Activated T-helper 1 cell treated with Interleukin-2 at 50 U/mL for 16 hours (primary cell): ENCODE results near the gene CD40.

Experiments used
- DNase-seq: peaks from one replicate; pipeline ENCODE4 v3.0.0-alpha.2; 2020; ENCODE audit warnings: low read depth

Gene CD40

DNA sequence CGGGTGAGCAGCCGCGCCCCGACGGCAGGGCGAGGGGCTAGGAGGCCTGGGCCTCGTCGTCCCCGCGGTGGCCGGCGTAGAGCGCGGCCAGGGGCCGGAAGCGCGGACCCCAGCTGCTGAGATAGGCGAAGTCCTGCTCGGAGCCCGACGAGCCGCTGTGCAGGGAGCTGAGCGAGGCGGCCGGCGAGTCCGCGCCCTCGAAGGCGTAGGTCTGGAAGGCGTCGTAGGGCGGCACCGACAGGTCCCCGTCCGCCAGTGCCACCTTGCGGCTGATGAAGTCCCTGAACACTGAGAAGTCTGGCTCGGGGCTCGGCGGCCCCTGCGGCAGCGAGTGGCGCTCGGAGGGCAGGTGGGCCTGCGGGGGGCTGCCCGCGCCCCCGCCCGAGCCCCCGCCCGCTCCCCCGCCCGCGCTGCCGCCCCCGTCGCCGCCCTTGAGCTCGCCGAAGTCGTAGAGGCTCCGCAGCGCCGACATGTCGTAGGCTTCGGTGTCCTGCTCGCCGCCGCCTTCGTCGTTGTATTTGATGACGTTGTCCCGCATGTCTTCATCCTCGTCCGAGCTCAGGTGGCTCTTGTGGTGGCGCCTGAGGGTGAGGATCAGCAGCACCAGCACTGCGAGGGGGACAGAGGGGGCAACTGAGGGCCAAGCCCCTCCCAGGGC lies 56.5 kb downstream of the CD40 start:
- peak; percentile 50 for DNase-seq

DNA sequence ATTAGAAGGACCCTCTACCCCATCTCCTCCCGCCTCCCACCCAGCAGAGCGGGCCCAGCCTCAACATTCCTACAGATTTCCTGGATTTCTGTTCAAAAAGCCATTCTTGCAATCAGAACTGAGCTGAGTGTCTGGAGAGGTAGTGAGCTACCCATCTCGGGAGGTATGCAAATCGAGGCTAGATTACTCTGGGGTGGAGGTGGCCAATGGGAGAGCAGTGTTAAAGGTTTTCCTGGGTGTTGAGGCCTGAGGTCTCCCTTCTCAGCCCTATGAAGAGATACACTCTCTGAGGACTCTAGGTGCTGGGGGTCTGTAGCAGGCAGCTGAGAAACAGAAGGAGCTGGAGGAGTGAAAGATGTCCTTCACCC lies 57.0 kb downstream of the CD40 start:
- no peak for DNase-seq

DNA sequence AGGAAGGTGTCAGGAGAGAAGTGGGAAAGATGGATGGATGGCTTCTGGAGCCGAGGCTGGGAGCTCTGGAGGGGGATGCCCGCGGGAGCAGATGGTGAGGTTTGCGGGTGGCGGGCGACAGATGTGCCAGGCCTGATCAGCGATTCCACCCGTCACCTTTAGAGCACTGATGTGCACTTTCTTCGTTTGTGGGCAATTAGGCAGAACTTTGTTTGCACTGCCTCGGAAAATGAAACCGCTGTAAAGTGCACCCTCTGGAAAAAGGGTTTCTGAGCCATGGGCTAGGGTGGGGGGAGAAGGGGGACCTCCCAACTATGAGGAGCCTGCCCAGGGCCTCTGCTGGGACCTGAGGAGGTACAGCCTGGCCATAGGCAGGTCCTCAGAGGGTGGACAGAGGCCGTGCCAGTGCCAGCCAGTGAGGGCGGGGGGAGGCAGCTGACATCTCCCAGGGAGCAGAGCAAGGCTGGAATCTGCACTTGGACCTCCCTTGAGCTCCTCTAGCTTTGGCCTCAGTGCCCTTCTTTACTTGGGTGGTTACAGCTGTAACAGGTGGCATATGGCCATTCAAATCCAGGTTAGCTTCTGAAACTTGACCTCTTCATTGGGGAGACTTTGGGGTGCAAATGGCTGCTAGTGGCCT lies 58.7 kb downstream of the CD40 start:
- DNase-seq: no peak

DNA sequence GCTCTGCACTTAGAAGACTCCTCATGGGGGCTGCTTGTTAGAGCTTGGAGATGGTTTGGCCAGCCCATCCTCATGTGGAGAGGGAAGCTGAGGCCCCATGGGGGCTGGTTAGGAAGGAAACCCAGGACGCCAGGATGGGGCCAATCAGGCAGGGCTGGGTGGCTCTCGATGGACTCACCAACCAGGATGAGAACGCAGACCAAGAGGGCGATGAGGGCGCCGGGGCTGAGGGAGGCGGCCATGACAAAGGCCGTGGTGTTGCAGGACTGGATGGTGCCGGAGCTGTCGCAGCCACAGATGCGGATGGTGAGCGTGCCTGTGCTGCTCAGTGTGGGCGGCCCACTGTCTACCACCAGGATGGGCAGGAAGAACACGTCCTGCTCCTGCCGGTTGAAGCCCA lies 59.7 kb downstream of the CD40 start:
- no peak for DNase-seq

DNA sequence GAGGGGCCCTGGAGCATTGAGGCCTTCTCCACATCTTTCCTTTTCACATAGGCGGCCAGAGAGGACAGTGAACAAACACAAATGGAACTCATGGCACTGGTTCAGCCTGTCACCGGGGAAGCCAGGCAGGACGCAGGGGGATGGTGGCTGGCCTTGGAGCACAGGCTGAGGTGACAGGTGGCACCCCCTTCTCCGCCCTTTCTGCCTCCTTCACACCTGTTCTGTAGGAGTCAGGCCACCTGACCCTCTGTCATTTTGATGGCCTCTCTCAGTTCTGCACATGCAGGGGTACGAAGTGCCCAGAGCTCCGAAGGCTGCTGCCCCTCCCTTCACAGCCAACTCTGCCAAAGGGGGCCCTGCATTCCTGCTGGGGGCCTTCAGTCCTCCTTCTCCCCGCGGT lies 60.8 kb downstream of the CD40 start:
- no peak for DNase-seq
